Measurements from ENCODE around the gene PRKN.
"Not testable (repeated sequence)": the region's sequence is repeated elsewhere in the genome, so short reads cannot be mapped to it uniquely, and the experiment has no call there.

Gene PRKN

GRCh38 chr6:162421004-162421403 is 306.6 kb downstream of the PRKN start:
- no peak for DNase-seq

GRCh38 chr6:162416831-162417537 is 310.6 kb downstream of the PRKN start:
- no peak for DNase-seq

GRCh38 chr6:162416307-162416706 is 311.3 kb downstream of the PRKN start:
- DNase-seq = no peak

DNA sequence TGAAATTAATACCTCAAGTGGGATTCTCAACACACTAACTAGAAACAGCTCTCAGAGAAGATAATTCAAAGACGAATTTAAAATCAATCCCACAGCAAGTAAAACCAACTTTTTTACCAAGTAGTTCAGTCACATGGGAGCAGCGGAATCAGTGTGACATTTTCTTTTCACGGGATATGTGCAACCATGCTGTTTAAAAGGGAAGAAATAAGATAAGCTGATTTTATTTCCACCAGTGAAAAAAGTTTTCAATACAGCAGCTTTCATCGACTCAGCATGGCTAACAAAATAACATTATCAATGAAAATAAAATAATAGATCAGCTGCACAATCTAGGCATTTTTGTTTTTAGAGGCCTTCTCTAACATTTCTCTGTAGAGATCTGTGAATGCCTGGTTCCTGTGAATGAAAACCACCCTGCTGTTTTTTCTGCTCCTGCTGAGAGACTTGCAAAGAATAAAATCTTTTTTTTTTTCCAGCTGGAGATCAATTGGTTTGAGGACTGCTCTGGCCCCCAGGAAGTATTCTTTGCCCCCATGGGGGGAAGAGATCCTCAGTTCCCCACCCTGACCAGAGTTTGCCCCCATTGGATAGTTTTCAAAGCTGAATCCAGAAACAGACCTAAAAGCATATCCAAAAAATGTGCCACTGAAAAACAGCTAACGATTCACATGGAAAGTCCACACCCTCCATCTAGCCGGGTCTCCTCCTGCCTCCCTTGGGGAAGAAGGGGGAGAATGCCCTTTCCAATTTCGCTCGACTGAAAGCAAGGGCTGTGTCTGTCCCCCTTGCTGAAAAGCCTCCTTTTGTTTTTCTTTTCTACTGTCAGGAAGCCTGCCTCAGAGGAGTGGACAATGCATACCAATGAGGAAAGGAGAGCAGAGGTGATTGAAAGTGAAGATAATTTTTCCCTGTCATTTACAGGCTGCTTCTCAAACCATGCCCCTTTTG is 317.6 kb downstream of the PRKN start:
- DNase-seq = no peak

- no peak for DNase-seq
Measured at GRCh38 chr6:162408826-162409535, 318.6 kb downstream of the PRKN start.

GRCh38 chr6:162404951-162405350 is 322.6 kb downstream of the PRKN start:
- no peak for DNase-seq

- DNase-seq = no peak
Measured at GRCh38 chr6:162403031-162403430, 324.5 kb downstream of the PRKN start.

- no peak for DNase-seq
Measured at GRCh38 chr6:162395181-162395580, 332.4 kb downstream of the PRKN start.

GRCh38 chr6:162390961-162391811 is 336.4 kb downstream of the PRKN start:
- not testable (repeated sequence) for DNase-seq

DNA sequence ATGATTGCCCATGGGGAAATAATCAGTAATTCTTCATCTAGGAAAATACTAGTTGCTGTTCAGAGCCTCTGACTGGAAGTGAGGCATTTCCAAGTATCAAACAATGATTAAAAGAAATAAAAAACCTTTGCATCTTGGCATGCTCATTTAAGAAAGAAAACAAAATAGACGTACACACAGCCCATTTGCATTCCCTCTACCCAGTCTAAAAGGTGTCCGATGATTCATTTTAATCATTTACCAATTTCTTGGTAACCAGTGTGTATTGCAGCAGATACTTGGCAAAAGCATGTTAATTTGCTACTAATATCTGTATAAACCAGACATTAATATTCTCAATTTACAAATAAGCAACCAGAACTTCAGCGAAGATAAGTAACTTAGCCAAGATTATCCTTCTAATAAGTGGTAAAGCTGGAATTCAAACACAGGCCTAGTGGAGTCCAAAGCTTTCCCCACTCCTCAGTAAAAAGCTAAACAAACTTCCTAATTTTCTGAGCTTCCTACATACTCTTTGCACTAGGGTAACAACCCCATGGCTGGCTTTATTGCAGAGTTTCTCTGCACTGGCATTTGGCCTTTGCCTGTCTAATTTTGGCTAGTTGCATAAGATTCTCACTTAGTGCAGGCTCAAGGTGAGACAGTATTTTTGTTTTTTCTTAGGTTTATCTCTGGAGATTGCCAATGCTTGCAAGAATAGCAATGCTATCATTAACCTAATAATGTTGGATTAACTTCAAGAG is 338.1 kb downstream of the PRKN start:
- DNase-seq = no peak

GRCh38 chr6:162388383-162388777 is 339.2 kb downstream of the PRKN start:
- no peak for DNase-seq

- DNase-seq = no peak
Measured at GRCh38 chr6:162387718-162388382, 339.7 kb downstream of the PRKN start.

DNA sequence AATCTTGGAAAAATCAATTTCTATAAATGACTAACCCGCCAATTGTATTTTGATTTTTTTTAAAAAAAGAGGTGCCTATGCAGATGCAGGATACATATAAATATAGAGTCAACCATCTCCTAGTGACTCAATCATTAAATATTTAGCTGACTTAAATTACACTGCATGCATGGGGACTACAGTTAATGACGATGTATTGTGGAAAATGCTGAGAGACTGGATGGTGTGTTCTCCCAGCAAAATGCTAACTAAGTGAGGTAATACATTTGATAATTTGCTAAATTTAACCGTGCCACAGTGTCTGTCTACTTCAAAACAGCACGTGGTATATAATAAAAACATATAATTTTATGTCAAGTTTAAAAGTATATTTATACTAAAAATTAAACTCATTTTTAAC is 341.6 kb downstream of the PRKN start:
- DNase-seq = no peak

GRCh38 chr6:162379757-162380409 is 347.7 kb downstream of the PRKN start:
- no peak for DNase-seq

- DNase-seq = no peak
Measured at GRCh38 chr6:162377735-162378134, 349.8 kb downstream of the PRKN start.

GRCh38 chr6:162373868-162374267 is 353.7 kb downstream of the PRKN start:
- no peak for DNase-seq

- DNase-seq = no peak
Measured at GRCh38 chr6:162373192-162373591, 354.4 kb downstream of the PRKN start.

- DNase-seq = no peak
Measured at GRCh38 chr6:162372106-162372505, 355.5 kb downstream of the PRKN start.

DNA sequence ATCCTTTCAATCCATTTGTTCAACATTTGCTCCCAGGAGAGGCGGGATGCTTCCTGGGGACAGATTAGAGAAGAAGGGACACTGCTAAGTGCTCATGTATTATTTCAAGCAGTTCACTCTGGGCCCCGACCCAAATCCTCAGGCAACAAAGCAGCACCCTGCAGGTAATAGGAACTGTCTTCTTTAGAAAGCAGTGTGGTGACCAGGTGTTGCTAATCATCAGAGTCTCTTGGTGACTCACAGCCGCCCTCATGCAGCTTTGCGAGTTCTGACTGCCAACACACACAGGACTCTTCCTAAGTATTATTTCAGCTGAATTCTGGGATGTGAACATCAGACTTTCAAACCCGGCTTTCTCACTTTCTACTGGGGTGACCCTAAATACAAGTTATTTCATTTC is 356.4 kb downstream of the PRKN start:
- DNase-seq = no peak

GRCh38 chr6:162369091-162369490 is 358.5 kb downstream of the PRKN start:
- DNase-seq = no peak

GRCh38 chr6:162364488-162364887 is 363.1 kb downstream of the PRKN start:
- no peak for DNase-seq

Data from DMS79 treated with DMSO at 0.1 percent for 48 hours (cell line).